Measurements from ENCODE around the gene NAA10. TPM values are rescaled to one million over a fixed set of nuclear protein-coding genes. Genes with fewer than 3 reads are reported as not detected.

Gene NAA10
- total RNA-seq, 1 experiment from 2014 or later = 107 TPM

GRCh38 chrX:153953892-153954557, 19.2 kb upstream of the NAA10 start:
- ATAC-seq (no peak), DNase-seq (ENCODE audit: low spot score) (no peak)
- Mint-ChIP-seq H3K4me3 (no peak overlapping the region), H3K9me3 (no peaks in the 10 kb centered on the region), H3K27ac (no peak overlapping the region), H3K4me1 (0 out of 2 replicates have a peak, but pooled peaks cover 2% of the 10 kb centered on the region), H3K36me3 (peaks cover 39% of the 10 kb centered on the region), H3K27me3 (ENCODE audit: low read depth) (no peaks in the 10 kb centered on the region)
- POLR2A ChIA-PET = no interaction called here
- no peak for TF ChIP-seq GRHL2 (CRISPR knock-in tag; IDR thresholded peaks at IDR 0.05; ENCODE audit: insufficient replicate concordance, severe bottlenecking)
- CTCF ChIA-PET = interaction anchor here (0.6 kb wide), 1 partner anchor 471 kb away, joined by 3 read pairs; no protein-coding TSS in a partner anchor

GRCh38 chrX:153953342-153953830, 18.5 kb upstream of the NAA10 start:
- ChIA-PET POLR2A (no interaction called here), CTCF (interaction anchor here (0.6 kb wide), 1 partner anchor 472 kb away, joined by 3 read pairs; no protein-coding TSS in a partner anchor)
- Mint-ChIP-seq H3K4me1 (peaks cover 5% of the 10 kb centered on the region), H3K27ac (no peak overlapping the region), H3K9me3 (no peaks in the 10 kb centered on the region), H3K36me3 (peaks cover 36% of the 10 kb centered on the region), H3K4me3 (no peak overlapping the region), H3K27me3 (ENCODE audit: low read depth) (no peaks in the 10 kb centered on the region)
- ATAC-seq (peak; percentile 62), DNase-seq (ENCODE audit: low spot score) (peak; percentile 82)
- TF ChIP-seq CREM (CRISPR knock-in tag; IDR thresholded peaks at IDR 0.05) (no peak), FOXJ3 (CRISPR knock-in tag; IDR thresholded peaks at IDR 0.05; ENCODE audit: borderline replicate concordance) (no peak)
- TF ChIP-seq, protein P1, sequence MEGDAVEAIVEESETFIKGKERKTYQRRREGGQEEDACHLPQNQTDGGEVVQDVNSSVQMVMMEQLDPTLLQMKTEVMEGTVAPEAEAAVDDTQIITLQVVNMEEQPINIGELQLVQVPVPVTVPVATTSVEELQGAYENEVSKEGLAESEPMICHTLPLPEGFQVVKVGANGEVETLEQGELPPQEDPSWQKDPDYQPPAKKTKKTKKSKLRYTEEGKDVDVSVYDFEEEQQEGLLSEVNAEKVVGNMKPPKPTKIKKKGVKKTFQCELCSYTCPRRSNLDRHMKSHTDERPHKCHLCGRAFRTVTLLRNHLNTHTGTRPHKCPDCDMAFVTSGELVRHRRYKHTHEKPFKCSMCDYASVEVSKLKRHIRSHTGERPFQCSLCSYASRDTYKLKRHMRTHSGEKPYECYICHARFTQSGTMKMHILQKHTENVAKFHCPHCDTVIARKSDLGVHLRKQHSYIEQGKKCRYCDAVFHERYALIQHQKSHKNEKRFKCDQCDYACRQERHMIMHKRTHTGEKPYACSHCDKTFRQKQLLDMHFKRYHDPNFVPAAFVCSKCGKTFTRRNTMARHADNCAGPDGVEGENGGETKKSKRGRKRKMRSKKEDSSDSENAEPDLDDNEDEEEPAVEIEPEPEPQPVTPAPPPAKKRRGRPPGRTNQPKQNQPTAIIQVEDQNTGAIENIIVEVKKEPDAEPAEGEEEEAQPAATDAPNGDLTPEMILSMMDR (IDR thresholded peaks at IDR 0.05) = peak; percentile 97

DNA sequence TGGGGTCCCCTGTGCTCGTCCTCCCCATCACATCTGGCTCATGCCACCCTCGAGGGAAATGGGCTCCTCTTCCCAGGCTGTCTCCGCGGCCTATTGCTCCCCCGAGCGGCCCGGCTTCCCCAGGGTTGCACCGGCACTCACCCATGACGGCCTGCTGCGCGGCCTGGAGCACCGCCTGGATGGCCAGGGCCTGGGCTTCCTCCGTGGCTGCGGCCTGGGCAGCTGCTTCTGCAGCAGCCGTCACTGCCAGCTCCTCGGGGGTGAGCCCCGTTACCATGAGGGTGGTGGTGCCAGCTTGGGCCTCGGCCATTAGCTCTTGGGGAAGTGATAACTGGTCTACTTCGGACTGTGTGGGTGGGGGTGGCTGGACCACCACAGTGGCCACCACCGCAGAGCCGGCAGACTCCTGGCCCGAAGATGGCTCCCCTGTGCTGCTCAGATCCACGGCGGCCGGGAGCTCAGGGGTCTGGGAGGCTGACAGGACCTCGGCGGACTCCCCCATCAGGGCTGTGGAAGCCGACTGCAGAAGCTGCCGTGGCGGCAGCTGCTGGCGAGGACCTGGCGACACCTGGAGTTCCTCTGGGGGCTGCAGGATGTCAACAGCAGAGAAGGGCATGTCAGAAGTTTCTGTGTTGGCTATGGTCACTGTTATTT, 17.7 kb upstream of the NAA10 start:
- Mint-ChIP-seq H3K9me3 (no peaks in the 10 kb centered on the region), H3K4me1 (peaks cover 9% of the 10 kb centered on the region)
- CTCF ChIA-PET = interaction anchor here (0.5 kb wide), 1 partner anchor 150 kb away, joined by 3 read pairs; no protein-coding TSS in a partner anchor
- TF ChIP-seq ATF3 (CRISPR knock-in tag; conservative IDR thresholded peaks at IDR 0.05) = no peak
- no peak for TF ChIP-seq SP1 (CRISPR knock-in tag; conservative IDR thresholded peaks at IDR 0.05)
- no peak for TF ChIP-seq NR1H2 (CRISPR knock-in tag; IDR thresholded peaks at IDR 0.05)
- no peak for TF ChIP-seq CDX4 (CRISPR knock-in tag; IDR thresholded peaks at IDR 0.05; ENCODE audit: borderline replicate concordance)
- no peak for TF ChIP-seq SMAD3 (CRISPR knock-in tag; IDR thresholded peaks at IDR 0.05; ENCODE audit: borderline replicate concordance)
- no peak for TF ChIP-seq RELA (CRISPR knock-in tag; IDR thresholded peaks at IDR 0.05; ENCODE audit: borderline replicate concordance)
- no peak for TF ChIP-seq SOX15 (CRISPR knock-in tag; IDR thresholded peaks at IDR 0.05)
- TF ChIP-seq, protein P2, sequence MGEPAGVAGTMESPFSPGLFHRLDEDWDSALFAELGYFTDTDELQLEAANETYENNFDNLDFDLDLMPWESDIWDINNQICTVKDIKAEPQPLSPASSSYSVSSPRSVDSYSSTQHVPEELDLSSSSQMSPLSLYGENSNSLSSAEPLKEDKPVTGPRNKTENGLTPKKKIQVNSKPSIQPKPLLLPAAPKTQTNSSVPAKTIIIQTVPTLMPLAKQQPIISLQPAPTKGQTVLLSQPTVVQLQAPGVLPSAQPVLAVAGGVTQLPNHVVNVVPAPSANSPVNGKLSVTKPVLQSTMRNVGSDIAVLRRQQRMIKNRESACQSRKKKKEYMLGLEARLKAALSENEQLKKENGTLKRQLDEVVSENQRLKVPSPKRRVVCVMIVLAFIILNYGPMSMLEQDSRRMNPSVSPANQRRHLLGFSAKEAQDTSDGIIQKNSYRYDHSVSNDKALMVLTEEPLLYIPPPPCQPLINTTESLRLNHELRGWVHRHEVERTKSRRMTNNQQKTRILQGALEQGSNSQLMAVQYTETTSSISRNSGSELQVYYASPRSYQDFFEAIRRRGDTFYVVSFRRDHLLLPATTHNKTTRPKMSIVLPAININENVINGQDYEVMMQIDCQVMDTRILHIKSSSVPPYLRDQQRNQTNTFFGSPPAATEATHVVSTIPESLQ (CRISPR knock-in tag; IDR thresholded peaks at IDR 0.05) = no peak
- TF ChIP-seq, protein P3, sequence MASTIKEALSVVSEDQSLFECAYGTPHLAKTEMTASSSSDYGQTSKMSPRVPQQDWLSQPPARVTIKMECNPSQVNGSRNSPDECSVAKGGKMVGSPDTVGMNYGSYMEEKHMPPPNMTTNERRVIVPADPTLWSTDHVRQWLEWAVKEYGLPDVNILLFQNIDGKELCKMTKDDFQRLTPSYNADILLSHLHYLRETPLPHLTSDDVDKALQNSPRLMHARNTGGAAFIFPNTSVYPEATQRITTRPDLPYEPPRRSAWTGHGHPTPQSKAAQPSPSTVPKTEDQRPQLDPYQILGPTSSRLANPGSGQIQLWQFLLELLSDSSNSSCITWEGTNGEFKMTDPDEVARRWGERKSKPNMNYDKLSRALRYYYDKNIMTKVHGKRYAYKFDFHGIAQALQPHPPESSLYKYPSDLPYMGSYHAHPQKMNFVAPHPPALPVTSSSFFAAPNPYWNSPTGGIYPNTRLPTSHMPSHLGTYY (CRISPR knock-in tag; IDR thresholded peaks at IDR 0.05) = no peak
- TF ChIP-seq JAZF1 (CRISPR knock-in tag; IDR thresholded peaks at IDR 0.05) = no peak
- TF ChIP-seq ZNF281 (CRISPR knock-in tag; IDR thresholded peaks at IDR 0.05) = no peak
- no peak for TF ChIP-seq ETV6 (CRISPR knock-in tag; IDR thresholded peaks at IDR 0.05)
- TF ChIP-seq ZNF317 (CRISPR knock-in tag; IDR thresholded peaks at IDR 0.05; ENCODE audit: borderline replicate concordance, low read depth) = no peak
- TF ChIP-seq GABPB1 (CRISPR knock-in tag; IDR thresholded peaks at IDR 0.05) = no peak
- TF ChIP-seq TEAD1 (CRISPR knock-in tag; IDR thresholded peaks at IDR 0.05) = no peak
- no peak for TF ChIP-seq GRHL2 (CRISPR knock-in tag; IDR thresholded peaks at IDR 0.05; ENCODE audit: insufficient replicate concordance, severe bottlenecking)
- no peak for TF ChIP-seq TCF7 (CRISPR knock-in tag; IDR thresholded peaks at IDR 0.05; ENCODE audit: low read depth)
- no peak for TF ChIP-seq ZNF121 (CRISPR knock-in tag; IDR thresholded peaks at IDR 0.05)

More for the DNA sequence above, 17.7 kb upstream of the NAA10 start:
- Mint-ChIP-seq H3K27ac (no peak overlapping the region), H3K27me3 (ENCODE audit: low read depth) (no peaks in the 10 kb centered on the region), H3K4me3 (no peak overlapping the region), H3K36me3 (peaks cover 30% of the 10 kb centered on the region)
- POLR2A ChIA-PET = no interaction called here
- DNase-seq (ENCODE audit: low spot score) (no peak), ATAC-seq (no peak)
